Suppressor macrophage treated with lipopolysaccharide for 4 hours (primary cell): ENCODE data around the gene USP44.
"Not testable (repeated sequence)": the region's sequence is repeated elsewhere in the genome, so short reads cannot be mapped to it uniquely, and the experiment has no call there.

Source experiments
- DNase-seq: peaks from one replicate; pipeline ENCODE4 v3.0.0-alpha.2; 2020

The USP44 gene

DNA sequence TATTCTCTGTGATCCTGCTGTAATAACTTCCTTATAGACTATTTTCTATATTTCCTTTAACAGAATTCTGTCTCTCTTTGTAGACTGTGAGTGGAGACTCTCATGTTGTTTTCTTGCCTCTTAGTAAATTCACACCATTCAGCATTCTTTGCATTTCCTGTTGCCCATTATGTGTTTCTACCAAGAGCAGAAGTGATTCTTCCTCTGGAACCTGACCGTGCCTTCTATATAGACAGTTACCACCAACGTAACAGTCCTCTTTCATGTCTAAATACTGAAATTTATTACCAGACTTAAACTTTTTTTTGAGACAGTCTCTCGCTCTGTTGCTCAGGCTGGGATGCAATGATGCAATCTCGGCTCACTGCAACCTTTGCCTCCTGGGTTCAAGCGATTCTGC is 46.2 kb downstream of the USP44 start:
- DNase-seq = no peak

DNA sequence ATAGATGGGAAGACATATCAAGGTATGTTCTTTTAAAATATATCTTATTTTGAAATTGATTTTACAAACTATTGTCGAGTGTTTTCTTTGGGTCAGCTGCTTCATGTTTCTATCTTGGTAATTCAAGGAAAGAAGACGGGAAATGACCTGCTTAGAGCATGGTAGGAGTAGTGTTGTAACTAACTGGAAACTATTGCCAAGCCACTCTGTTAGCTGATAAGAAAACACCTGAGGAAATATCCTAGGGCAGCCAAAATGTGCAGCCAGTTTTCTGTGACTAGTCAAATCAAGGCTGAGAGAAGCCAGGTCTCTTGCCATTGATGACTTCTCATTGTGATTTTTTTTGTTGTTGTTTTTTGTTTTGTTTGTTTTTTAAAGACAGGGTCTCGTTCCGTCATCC is 47.1 kb downstream of the USP44 start:
- no peak for DNase-seq

DNA sequence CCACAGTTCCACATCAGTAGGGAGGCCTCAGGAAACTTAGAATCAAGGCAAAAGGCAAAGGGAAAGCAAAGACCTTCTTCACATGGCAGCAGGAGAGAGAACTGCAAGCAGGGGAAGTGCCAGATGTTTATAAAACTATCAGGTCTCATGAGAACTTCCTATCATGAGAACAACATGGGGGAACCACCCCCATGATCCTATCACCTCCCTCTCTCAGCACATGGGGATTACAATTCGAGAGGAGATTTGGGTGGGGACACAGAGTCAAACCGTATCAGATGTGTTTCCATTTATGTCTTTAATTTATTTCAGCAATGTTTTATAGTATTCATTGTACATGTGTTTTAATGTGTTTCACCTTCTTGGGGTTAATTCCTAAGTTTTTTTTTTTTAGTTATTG is 51.5 kb downstream of the USP44 start:
- no peak for DNase-seq

DNA sequence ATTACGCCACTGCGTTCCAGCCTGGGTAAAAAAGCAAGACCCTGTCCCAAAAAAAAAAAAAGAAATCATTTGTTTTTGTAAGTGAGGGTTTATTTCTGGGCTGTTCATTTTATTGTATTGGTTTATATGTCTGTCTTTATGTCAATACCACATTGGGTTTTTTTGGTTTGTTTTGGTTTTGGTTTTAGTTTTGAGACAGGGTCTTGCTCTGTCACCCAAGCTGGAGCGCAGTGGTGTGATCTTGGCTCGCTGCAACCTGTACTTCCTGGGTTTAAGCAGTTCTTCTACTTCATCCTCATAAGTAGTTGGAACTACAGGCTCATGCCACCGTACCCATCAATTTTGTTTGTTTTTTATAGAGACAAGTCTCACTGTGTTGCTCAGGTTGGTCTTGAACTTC is 52.3 kb downstream of the USP44 start:
- DNase-seq = no peak

DNA sequence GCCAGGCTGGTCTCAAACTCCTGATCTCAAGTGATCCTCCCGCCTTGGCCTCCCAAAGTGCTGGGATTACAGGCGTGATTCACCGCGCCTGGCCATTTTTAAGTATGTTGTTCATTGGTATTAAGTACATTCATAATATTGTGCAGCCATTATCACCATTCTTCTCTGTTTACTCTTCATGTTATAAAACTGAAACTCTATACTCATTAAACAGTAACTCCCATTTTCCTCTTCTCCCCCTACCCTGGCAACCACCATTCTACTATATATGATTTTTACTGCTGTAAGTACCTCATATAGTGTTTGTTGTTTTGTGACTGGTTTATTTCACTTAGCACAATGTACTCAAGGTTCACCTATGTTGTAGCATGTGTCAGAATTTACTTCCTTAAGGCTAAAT is 54.2 kb downstream of the USP44 start:
- DNase-seq = no peak

DNA sequence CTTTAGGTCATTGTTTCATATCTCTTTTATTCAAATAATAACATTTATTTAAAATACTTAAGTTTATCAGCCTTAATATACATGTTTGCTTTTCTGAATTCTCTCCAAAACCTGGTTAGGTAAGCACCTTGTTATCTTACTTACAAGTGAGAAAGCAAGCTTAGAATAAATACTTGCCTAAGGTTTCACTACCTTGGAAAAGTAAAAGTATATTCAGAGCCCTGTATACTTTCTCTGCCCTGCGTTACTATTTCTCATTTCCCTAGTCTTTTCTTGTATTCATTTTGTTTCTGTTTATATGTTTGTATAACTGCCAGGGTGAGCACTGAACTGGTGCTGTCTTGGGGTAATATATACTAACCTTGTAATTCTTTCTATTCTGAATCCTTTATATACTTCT is 55.8 kb downstream of the USP44 start:
- DNase-seq = no peak

DNA sequence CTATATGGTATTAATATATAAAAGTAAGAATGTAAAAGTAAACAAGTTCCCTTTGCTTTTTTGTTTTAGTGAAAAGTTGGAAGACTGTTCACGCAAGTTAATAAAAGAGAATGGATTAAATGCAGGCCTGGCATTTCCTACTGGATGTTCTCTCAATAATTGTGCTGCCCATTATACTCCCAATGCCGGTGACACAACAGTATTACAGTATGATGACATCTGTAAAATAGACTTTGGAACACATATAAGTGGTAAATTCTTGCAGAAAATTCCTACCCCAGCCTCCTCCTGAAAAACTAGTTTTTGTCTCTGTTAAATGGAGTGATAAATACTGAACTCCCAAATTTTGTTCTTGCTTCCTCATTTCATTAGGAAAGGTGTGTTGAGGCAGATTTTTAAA is 56.4 kb downstream of the USP44 start:
- DNase-seq = no peak

DNA sequence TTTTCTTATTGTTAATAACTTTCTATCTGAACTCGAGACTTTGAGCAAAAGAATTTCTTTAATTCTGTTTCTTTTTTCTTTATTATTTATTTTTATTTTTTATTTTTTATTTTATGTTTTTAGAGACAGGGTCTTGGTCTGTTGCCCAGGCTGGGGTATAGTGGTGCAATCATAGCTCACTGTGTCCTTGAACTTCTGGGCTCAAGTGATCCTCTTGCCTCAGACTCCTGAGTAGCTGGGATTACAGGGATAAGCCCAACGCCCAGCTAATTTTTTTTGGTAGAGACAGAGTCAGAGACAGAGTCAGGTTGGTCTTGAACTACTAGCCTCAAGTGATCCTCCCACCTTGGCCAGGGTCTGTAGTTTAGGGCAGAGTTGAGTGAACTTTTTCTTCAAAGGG is 58.8 kb downstream of the USP44 start:
- no peak for DNase-seq

DNA sequence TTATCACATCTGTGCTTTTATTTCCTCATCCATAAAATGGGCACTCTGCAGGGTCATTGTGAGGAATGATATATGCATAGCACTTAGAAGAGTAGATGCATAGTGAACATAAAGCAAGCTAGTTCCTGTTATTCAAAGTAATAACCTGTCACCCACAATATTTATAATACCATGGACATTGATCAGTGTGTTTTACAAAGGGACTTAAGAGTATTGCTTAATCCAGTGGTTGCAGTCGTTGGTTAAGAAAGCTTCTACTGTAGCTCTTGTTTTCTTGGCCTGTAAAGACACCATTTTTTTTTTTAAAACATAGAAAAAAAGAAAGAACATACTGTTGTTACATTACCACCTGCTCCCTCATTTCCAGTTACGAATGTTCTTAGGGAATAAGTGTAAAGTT is 64.3 kb downstream of the USP44 start:
- DNase-seq = no peak

DNA sequence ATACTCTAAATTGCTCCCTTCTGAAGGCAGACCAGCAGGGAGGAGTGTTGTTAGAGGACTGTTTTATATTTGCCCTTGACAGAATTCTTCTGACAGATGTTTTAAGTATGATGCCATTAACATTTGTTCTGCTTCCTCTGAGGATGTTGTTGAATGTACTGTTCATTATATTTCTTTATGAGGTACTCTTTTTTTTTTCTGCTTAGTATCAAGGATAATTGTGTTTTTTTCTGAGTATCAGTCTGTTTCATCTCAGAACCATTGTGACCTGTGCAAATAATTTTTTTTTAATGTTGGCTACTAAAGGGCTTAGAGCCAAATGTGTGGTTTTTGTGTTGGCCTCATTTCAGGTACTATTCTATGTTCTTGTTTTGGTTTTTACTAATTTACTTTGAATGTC is 66.8 kb downstream of the USP44 start:
- no peak for DNase-seq

DNA sequence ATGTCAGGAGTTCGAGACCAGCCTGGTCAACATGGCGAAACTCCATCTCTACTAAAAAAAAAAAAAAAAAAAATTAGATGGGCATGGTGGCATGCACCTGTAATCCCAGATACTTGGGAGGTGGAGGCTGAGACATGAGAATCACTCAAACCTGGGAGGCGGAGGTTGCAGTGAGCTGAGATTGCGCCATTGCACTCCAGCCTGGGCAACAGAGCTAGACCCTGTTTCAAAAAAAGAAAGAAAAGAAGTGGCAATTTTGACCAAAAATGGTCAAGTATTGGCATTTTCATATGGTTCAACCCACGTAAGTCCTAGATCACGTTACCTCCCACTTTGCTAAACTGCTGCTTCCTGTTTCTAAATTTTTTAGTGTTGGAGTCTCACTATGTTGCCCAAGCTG is 68.7 kb downstream of the USP44 start:
- DNase-seq = not testable (repeated sequence)

DNA sequence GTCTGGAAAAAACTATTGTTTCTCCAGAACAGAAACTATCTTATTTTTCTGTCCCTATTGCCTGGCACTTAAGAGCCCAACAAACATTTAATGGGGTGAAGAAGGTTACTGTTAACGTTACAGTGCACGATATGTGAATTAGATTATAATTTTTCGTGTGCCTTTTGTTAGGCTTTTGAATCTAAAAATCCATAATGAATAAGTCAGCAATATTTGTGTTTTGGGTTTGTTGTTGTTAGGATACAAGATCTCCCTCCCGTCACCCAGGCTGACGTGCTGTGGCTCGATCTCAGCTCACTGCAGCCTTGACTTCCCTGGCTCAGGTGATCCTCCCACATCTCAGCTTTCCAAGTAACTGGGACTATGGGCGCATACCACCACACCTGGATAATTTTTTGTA is 69.4 kb downstream of the USP44 start:
- DNase-seq = no peak

DNA sequence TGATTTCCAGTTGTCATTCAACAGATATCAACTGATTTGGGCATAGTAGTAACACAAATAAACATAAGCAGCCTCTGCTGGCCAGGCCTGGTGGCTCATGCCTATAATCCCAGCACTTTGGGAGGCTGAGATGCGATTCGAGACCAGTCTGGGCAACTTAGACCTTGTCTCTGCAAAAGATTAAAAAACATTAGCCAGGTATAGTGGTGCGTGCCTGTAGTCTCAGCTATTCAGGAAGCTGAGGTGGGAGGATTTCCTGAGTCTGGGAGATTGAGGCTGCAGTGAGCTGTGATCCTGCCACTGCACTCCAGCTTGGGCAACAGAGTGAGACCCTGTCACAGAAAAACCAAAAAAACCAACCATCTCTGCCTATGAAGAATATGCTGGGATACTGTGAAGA is 70.2 kb downstream of the USP44 start:
- DNase-seq = no peak

DNA sequence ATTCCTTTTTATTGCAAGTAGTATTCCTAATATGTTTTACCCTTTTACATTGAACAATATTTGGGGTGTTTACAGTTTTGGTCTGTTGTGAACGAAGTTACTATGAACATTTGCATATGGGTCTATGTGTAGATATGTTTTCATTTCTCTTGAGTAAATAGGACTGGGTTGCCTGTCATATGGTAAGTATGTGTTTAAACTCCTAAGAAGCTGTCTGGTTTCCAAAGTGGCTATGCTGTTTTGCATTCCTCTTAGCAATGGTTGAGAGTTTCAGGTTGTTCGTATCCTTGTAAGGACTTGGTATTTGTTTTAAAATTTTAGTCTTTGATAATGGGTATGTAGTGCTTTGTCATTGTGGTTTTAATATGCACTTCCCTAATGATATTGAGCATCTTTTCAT is 71.0 kb downstream of the USP44 start:
- no peak for DNase-seq

DNA sequence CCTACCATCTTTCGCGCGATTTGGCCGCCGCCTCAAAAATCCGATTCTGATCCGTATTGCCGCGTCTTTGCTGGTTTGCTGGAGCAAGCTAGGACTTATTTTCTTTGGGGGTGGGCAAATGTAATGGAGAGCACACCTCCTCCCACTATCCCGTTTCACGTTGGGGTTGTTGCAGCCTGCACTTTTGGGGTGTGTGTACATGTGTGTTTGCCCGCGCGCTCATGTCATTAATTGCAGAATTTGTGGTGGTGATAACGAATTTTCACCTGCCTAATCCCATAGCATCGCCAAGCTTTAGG is 76.7 kb downstream of the USP44 start:
- no peak for DNase-seq

DNA sequence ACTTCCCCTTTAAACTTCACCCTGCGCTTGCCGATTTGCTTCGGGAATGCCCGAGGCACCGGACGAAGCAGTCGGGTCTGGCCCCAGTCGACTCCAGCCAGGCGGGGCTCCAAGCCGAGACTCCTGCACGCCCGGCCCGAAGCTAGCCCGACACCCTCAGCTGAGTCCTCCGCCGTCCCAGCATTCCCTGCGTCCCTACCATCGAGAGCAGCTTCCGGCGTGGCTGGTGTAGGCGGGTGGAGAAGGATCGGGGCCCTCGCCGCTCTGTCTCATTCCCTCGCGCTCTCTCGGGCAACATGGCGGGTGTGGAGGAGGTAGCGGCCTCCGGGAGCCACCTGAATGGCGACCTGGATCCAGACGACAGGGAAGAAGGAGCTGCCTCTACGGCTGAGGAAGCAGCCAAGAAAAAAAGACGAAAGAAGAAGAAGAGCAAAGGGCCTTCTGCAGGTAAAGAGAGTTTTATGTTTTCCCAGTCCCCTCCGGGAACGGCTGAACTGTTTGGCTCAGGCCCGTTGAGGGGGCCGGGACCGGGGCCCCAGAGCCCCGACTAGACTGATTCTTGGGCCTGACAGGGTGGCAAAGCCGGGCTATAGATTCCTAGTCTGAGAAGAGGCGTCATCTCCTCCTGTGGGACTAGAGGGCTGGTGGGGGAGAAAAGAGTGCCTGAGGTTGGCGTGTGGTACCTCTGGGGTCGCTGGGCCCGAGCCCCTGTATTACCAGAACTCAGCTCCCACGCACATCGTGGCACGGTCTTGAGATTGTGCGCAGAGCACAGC is 77.2 kb downstream of the USP44 start, which contains the start of gene METAP2:
Gene METAP2, plus strand, starts transcription at position 269 of the 776 bp plus-strand sequence. Its CDS starts 28 bp downstream, at position 297.
- peak; percentile 98 for DNase-seq

DNA sequence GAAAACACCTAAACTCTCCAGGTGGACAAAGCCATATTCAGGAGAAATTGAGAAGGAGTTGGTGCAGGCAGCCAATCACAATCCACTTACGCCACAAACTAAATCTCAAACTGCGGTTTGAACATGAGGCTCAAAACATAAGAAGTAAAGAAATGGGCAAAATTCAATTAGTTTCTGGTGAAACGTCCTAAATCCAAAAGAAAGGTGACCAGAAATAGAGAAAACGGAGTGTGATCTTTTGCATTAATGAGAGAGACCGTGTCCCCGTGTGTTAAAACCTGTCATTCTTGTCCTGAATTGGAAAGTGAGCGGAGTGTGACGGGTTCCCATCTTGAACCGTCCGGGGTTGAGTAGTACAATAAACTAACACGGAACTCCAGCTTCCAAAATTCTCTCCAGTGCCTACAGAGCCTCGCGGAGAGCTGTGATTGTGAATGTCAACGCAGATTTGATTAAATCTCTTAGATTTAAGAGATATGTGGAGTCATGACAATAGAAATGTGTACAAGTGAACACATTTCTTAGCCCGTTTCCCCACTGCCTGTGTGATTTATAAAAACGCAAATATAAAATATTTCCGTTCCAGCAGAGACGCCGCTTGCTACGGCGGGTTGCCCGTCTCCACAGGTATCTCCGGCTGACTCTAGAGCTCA is 77.9 kb downstream of the USP44 start:
- DNase-seq = peak; percentile 48

DNA sequence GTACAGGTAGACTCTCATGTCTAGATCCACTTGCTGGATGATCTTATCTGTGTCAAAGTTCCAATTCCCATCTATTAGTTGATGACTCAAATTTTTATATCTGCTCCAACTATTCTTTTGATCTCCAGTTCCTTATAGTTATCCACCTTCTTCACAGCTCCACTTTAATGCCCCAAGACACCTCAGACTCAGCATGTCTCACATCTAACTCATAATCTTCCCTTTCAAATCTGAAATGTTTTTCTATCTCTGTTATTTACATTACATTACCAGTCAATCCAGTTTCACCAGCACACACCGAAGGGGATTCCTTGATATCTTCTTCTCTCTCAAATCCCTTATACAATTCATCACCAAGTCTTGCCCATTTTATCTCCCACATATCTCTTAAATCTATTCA is 81.0 kb downstream of the USP44 start:
- no peak for DNase-seq
